PC-9 (cell line): Measurements from ENCODE around the gene CHRNA4.

Experiments
- CTCF ChIP-seq: fragments of 200-600 bp; sonication (generic); conservative IDR thresholded peaks from 2 replicates; pipeline ENCODE4 v1.6.1; 2017; ENCODE audit warnings: mixed run types, antibody characterized with exemption, mild to moderate bottlenecking, moderate library complexity
- EZH2 ChIP-seq: fragments of 200-600 bp; sonication (generic); IDR thresholded peaks from 2 replicates; pipeline ENCODE4 v1.8.0; 2017; ENCODE audit warnings: antibody characterized with exemption, low read depth

GRCh38 chr20:63406011-63406410 is 44.9 kb upstream of the CHRNA4 start:
- TF ChIP-seq CTCF (no peak), EZH2 (no peak)
